Bone marrow (tissue), 2 donors: Measurements from ENCODE around the gene MLKL.
"Not testable (repeated sequence)": the region's sequence is repeated elsewhere in the genome, so short reads cannot be mapped to it uniquely, and the experiment has no call there.

Source experiments
- DNase-seq, 2 donors: peaks; one replicate each; lab custom pipeline; 2025; lab: John Stamatoyannopoulos, UW

MLKL gene

DNA sequence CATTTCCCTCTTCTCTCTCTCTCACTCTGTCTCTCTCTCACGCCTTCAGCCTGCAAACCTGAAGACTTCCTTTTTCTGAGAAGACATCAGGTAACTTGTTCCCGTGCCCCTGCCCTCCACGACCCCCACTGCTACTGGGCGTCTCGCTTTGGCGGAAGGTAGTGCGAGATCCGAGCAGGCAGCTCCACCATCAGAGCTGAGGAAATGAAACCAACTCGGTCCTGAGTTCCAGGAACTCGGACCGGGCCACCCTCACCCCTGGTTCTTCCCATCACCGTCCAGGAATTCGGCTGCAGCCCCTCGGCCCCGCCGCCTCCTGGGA is 585 bp downstream of the MLKL start:
- DNase-seq = peak in 1 of 2 donors; percentile 3

- DNase-seq = no peak
Observed at GRCh38 chr16:74699666-74700065, 996 bp downstream of the MLKL start.

DNA sequence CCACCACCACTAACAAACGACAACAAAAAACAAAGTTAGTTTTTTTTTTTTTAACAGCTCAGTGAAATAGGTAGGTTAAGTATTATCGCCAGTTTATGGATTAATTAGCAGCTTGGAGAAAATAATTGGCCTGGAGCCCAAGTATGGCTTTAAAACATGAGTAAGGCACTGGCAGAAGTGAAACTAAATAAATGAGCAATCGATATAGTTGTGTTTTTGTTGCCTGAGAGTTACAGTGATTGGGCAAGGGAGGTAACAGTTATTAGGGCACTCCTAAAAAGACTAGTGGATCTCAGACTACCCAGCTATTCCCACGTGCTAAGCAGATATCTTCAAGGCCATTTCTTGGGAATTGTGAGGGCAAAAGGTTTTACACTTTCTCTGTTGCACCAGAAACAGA is 2.4 kb downstream of the MLKL start:
- no peak for DNase-seq

DNA sequence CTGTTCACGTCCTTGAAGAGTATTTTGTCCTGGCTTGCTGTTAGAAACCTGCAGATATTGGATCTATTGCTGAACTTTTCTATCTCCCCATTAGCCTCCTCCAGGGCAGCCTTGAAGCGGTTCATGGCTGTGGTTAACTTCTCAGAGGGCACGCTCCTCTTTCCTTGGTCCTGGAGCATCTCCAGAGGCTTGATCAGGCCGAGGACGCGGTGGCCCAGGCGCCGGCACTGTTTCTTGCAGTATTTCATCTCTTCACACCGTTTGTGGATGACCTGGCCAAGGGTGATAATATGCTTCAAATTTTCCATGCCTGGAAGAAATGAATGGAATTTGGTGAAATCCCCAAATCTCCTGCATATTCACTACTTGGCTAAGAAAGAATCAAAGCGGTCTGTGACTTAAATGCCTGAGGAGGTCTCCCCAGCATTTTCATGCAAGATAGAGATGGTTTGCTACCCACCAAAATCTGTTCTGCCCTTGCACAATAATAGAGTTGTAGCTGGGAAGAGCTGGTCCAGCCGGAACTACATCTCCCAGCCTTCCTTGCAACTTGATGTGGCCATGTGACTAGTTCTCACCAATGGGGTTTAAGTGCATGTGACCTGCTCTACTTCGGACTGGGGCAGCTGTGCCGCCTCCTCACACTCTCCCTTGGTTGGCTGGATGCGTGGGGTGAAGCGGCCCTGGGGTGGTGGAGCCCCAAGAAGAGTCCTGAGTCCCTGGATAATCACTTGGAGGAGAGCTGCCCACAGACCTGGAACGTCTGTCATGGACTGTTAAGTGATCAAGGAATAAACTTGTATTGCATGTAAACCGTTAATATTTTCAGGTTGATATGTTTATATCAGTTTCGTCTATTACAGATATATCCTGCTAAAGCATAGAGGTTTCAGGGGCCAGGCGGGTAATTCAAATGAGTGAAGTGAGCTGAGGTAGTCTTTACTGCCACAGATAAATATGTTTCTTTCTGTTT is 4.9 kb downstream of the MLKL start:
- DNase-seq = peak in 1 of 2 donors; percentile 2

GRCh38 chr16:74691093-74691855 is 9.4 kb downstream of the MLKL start:
- no peak for DNase-seq

GRCh38 chr16:74682556-74682955 is 18.1 kb downstream of the MLKL start:
- DNase-seq = no peak

- no peak for DNase-seq
Observed at GRCh38 chr16:74680681-74681080, 20.0 kb downstream of the MLKL start.

- DNase-seq = no peak
Observed at GRCh38 chr16:74679983-74680382, 20.7 kb downstream of the MLKL start.

DNA sequence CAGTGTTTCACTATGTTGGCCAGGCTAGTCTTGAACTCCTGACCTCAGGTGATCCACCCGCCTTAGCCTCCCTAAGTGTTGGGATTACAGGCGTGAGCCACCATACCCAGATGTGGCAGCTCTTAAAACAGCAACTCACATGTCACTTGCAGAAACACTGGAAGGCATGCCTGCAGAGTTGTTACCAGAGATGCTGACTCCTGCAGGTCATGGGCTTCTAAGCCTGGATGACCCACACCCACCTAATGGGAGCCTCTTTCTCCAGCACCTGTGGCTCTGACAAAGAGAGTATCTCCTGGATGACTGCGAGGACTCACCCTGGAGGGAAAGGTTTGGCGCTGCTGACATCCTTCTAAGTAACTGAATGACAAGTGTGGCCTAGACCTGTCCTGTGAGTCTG is 22.8 kb downstream of the MLKL start:
- DNase-seq = no peak

GRCh38 chr16:74673876-74674275 is 26.8 kb downstream of the MLKL start:
- DNase-seq = no peak

DNA sequence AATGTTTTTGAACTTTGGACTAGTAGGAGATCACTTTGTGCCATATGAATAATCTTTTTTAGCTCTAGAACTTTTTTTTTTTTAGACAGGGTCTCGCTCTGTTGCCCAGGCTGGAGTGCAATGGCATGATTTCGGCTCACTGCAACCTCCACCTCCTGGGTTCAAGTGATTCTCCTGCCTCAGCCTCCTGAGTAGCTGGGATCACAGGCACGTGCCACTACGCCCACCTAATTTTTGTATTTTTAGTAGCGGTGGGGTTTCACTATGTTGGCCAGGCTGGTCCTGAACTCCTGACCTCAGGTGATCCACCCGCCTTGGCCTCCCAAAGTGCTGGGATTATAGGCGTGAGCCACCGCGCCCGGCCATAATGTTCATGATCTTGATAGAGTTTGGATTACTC is 31.8 kb downstream of the MLKL start:
- not testable (repeated sequence) for DNase-seq

DNA sequence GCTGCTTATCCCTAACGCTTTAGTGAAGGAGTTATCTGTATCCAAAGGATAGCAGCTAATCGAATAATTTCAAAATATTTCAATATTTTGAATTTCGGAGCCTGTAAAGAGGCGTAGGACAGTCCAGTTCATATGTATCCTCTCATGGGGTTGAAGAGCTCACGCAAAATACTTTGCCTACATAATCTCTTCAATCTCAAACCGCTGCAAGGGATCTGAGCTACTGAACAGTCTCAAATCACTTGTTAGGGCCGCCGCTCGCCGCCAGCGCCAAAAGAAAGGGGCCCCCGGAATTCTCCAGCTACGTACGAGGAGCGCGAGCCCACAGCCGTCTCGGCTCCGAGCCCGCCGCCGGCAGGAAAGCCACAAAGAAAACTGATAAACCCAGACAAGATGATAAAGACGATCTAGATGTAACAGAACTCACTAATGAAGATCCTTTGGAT is 33.4 kb downstream of the MLKL start:
- DNase-seq = peak in 1 of 2 donors; percentile 34

DNA sequence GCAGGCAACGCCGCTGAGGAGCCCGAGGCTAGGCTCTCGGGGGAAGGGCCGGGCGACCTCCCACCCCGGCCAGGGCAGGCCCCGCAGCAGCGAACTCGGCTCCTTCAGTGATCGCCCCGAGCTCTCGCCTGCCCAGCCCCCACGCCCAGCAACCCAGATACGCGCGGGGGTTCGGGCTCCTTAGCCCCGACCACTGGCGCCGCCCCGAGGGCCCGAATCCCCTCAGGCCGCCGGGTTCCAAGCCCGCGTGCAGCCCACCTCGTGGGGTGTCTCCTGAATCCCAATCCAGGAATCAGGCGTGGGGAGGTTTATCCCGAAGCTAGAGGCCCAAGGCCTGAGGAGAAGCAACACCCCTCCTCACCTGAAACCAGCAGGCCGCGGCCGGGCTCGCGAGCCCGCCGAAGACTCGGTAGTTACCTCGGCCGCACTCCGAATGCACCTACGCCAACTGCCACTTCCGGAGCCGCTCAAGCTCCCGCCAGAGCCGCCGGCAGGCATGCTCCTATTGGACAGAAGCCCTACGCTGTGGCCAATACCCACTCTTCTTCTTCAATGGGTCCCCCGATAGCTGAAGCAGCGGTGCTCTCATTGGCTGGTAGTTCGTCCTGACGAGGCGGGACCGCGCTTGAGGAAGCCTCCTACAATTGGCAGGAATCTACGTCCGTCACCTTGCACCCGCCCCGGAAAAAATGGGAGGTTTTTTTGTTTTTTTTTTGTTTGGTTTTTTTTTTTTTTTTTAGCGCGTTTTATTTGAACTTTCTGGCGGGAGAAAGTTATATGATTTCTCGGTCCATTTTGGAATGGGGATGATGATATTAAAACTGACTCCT is 34.0 kb downstream of the MLKL start, which contains the start of gene RFWD3:
Gene RFWD3, minus strand, starts transcription at position 453 of the 830 bp plus-strand sequence. CDS start 5,428 bp downstream, outside the sequence.
- DNase-seq = peak; percentile 56 to 97

DNA sequence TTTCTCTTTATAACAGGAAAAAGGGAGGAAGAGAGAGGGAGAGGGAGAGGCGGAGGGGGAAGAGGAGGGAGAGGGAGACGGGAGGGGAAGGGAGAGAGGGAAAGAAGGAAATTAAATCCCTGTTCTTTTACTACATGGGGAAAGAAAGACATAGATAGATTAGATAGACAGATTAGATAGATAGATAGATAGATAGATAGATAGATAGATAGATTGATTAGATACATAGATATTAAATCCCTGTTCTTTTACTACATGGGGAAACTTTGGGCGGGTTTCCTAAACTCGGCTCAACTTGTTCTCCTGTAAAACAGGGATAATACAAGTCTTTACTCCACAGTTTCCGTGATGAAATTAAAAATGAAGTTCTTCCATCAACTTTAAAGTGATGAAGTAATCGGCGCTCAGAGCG is 34.6 kb downstream of the MLKL start:
- no peak for DNase-seq

DNA sequence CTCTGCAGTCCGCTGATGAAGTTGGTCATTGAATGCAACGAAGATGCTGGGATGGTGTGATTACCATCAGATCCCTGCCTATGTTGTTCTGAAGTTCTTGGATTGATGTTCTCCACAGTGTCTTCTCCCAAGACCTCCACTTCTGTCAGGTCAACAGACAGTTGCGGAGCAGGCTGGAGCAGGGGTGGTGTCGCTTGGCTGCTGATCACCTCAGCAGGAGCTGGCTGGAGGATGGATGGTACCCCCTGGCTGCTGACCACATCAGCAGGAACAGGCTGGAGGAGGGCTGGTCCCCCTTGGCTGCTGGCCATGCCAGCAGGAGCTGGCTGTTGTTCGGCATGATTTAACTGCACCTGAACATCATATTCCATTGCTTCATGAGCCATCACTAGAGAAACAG is 39.6 kb downstream of the MLKL start:
- DNase-seq = no peak

DNA sequence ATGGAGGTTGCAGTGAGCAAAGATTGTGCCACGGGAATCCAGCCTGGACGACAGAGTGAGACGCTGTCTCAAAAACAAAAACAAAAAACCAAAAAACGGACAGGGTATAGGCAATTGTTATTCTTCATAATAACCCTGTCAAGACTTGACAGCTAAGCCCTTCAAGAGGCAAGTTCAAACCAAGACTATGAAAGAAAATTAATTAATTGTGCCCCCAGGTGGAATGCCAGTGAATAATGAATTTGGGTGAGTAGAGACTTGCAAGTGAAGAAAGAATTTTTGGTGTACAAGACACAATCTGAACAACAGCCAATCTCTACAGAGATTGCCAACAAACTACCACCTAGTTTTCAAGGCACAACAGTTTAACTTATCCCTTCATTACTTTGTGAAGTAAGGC is 40.3 kb downstream of the MLKL start:
- DNase-seq = no peak

GRCh38 chr16:74659041-74659440 is 41.6 kb downstream of the MLKL start:
- DNase-seq = no peak

DNA sequence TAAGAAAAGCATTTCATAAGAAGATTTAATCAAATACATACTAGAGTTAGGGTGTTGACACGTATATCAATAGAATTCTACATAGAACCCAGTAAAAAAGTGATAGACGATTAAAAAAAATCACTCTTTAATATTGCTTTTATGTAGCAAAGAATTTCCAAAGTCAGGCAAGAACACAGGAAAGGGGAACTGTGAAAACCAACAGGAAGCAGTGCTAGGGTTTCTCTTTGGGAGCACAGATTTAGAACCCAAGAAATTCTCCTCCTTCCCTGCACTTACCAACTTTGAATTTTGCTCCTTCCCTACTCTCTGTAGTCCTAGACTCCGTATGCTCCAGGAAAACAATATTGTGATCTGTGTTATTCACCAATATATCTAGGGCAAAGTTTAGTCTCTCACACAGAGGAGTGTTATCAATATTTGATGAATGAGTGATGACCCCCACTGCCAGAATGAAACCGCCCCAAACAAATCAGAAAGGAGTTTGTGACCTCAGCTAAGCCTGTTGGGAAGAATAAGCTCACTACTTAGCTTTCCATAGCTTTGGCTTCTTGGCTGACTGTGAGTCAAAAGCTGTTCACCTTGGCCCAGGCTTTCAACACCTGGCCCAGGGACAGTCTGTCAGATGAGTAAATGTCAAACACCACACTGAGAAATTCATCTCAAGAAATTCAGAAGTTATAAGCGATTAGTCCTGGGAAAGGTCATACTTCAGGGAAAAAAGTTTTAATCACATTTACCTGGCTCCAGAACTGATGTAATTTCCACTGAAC is 42.6 kb downstream of the MLKL start:
- no peak for DNase-seq

- no peak for DNase-seq
Observed at GRCh38 chr16:74654536-74655050, 46.1 kb downstream of the MLKL start.

GRCh38 chr16:74652883-74653282 is 47.8 kb downstream of the MLKL start:
- DNase-seq = not testable (repeated sequence)

DNA sequence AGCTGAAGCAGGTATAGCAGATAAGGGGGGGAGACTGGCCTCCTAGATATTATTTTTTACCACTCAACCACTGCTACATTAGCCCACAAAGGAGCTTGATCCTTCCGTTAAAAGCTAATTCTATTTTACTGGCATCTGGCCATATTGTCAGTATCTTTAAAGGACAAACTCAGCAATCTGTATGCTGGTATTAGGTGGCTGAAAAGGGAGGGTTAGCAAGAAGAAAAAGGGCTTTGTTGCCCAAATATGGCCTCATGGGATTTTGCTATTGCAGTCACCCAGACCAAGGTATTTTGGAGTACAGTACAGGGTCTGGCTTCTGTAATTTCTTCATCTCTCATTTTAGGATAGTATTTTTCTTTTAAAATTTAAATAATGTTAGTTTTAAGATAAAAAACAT is 48.4 kb downstream of the MLKL start:
- no peak for DNase-seq
